Femur (tissue), 1 donor: ENCODE results near the gene PEX11B.
"Not testable (repeated sequence)": the region's sequence is repeated elsewhere in the genome, so short reads cannot be mapped to it uniquely, and the experiment has no call there.

Experiments
- DNase-seq: peaks from one replicate; pipeline ENCODE4 v3.0.0-alpha.2; 2017

PEX11B gene

DNA sequence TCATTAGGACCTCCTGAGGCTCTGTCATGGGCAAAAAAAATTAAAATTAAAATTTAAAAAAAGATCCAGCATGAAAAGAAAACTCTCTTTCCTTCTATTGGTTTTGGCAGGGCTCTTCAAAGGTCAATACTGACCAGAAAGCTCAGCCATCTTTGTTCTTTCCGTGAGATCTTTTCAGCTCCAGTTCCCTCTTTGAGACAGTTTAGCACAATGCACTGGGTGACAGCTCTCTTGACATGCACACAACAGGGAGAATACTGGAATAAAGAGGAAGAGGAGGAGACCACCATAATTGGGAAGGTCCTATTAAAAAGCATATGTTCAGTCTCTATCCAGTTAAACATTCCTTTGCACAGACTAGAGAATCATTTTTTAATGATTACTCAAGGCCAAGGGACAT lies 33.0 kb upstream of the PEX11B start:
- DNase-seq = no peak

- DNase-seq = no peak
Observed at GRCh38 chr1:145949219-145949618, 30.7 kb upstream of the PEX11B start.

DNA sequence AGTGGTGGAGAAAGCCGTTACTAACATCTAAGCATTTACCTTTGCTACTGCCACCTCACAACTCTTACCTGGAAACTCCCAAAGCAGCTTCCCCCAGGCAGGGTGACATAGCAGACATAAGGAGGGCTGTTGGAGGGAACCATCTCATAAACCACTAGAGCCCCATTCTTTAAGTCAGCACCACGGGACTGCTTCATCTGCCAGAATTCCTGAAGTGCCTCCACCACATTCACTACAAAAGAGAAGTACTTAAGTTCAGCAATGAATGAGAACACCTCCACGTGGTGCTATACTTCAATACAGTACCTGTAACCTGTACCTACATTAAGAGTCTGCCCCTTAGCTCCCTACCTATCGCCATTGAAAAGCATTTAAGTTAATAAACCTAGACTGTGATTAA lies 29.0 kb upstream of the PEX11B start:
- no peak for DNase-seq

GRCh38 chr1:145946477-145946986 lies 28.0 kb upstream of the PEX11B start:
- no peak for DNase-seq

- DNase-seq = no peak
Observed at GRCh38 chr1:145944532-145944931, 26.0 kb upstream of the PEX11B start.

DNA sequence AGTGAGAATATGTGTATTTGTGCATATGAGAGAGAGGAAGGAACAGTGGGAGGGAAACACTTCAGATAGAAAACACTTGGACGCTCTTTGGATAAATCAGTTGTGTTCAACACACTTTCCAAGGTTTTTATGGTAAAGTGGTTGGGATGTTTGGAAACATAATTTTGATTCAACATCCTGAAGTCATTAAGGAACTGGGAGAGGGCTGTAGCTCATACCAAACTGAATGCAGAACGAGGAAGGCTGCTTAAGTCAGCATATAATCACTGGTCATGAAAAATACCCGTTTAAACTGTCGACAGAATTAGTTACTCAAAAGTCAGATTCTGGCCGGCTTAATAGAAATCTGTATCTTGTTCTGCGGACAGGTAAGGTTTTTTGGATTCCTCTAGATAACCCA lies 24.4 kb upstream of the PEX11B start:
- no peak for DNase-seq

- DNase-seq = no peak
Observed at GRCh38 chr1:145942405-145942804, 23.9 kb upstream of the PEX11B start.

DNA sequence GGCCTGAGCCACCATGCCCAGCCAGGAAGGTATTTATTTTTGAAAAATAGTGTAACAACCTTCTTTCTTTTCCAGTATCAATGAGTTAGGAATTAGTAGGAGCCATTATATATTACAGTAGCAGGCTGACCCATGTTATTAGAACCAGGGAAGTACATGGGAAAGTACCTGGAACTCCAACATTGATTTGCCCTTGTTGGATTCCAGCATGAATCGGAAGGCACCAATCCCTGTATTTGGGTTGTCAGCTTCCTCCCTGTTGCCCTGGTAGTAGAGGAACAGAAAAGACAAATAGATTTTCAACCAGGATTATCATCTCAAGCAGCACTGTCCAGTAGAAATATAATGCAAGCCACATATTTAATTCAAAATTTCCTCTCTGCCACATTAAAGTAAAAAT lies 18.9 kb upstream of the PEX11B start:
- no peak for DNase-seq

- DNase-seq = no peak
Observed at GRCh38 chr1:145936247-145936646, 17.7 kb upstream of the PEX11B start.

- DNase-seq = no peak
Observed at GRCh38 chr1:145935708-145936107, 17.2 kb upstream of the PEX11B start.

DNA sequence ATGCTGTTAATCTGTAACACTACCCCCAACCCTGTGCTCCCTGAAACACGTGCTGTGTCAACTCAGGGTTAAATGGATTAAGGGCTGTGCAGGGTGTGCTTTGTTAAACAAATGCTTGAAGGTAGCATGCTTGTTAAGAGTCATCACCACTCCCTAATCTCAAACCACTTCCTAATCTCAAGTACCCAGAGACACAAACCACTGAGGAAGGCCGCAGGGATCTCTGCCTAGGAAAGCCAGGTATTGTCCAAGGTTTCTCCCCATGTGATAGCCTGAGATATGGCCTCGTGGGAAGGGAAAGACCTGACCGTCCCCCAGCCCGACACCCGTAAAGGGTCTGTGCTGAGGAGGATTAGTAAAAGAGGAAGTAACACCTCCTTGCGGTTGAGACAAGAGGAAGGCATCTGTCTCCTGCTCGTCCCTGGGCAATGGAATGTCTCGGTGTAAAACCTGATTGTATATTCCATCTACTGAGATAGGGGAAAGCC lies 14.0 kb upstream of the PEX11B start:
- DNase-seq = not testable (repeated sequence)

DNA sequence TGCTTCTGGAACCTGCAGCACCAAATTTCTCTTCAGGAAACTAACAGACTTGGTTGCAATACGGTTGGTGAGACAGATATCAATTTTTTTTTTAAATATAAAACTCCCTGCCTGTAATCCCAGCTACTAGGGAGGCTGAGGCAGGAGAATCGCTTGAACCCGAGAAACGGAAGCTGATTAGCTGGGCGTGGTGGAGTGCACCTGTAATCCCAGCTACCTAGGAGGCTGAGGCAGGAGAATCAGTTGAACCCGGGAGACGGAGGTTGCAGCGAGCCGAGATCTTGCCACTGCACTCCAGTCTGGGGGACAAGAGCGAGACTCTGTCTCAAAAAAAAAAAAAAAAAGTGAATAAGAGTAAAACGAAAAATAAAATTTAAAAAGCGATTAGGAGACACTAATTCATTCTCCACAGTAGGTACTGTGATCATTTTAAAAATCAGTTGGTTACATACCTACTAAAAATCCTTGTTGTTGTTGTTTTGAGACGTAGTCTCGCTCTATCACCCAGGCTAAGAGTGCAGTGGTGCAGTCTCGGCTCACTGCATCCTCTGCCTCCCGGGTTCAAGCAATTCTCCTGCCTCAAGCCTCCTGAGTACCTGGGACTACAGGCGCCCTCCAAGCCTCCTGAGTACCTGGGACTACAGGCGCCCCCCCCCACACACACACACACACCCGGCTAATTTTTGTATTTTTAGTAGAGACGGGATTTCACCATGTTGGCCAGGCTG lies 9.6 kb upstream of the PEX11B start:
- no peak for DNase-seq

GRCh38 chr1:145927063-145927886 lies 8.8 kb upstream of the PEX11B start, which contains the start of gene RBM8A:
Gene RBM8A (minus strand): TSS chr1:145927484. CDS start chr1:145927426, 58 bp downstream.
- DNase-seq = peak; percentile 98

GRCh38 chr1:145926686-145927062 lies 8.2 kb upstream of the PEX11B start:
- no peak for DNase-seq

DNA sequence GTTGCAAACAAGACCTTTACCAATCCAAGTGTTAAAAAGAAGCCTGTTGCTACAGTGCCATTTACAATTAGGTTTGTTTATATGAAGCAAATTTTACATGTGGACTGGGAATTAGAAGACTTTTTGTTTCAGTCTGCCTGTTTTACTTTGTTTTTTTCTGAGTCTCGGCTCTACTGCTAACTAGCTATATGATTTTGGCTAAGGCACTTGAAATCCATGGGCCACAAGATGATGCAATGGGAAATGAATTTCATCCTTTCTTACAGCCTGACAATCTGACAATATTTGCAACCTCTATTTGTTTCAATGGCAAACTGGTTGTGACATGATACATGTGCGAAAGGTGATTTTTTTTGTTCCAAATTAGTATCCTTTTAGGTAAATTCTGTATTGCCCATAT lies 3.7 kb upstream of the PEX11B start:
- no peak for DNase-seq

DNA sequence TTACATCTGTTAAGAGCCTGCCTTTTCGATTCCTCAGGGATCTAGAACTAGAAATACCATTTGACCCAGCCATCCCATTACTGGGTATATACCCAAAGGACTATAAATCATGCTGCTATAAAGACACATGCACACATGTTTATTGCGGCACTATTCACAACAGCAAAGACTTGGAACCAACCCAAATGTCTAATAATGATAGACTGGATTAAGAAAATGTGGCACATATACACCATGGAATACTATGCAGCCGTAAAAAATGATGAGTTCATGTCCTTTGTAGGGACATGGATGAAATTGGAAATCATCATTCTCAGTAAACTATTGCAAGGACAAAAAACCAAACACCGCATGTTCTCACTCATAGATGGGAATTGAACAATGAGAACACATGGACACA lies 1.8 kb upstream of the PEX11B start:
- DNase-seq = not testable (repeated sequence)

- DNase-seq = peak; percentile 71
Observed at GRCh38 chr1:145918992-145919939, 749 bp upstream of the PEX11B start.

GRCh38 chr1:145917595-145917994 lies 922 bp downstream of the PEX11B start:
- no peak for DNase-seq

- no peak for DNase-seq
Observed at GRCh38 chr1:145916745-145917144, 1.8 kb downstream of the PEX11B start.

DNA sequence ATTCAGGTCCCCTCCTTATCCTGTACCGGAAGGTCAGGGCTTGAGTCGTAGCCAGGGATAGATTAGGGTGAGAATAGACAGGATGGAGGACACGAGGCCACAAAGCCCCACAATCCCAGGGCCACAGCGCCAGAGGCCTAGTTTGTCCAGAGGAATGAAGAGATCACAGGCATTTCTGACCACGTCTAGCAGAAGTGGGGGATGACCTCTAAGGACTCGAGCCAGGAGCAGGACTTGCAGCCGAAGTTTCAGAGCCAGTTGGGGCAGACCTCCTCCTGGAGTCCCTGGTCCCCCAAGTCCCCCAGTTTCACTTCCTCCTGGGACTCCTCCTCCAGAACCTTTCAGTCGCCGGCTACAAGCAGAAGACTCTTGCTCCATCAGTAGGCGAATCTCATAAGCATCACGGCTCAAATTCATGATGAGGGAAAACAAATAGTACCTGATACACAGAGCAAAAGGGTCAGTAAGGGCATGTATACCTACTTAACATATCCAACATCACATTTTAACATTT lies 6.3 kb downstream of the PEX11B start:
- DNase-seq = no peak

- no peak for DNase-seq
Observed at GRCh38 chr1:145908653-145909052, 9.9 kb downstream of the PEX11B start.

GRCh38 chr1:145906954-145907753 lies 11.4 kb downstream of the PEX11B start:
- peak; percentile 66 for DNase-seq
